Choroid plexus epithelial cell (primary cell): Measurements from ENCODE around the gene PROM2.

Source experiments
- DNase-seq: peaks from one replicate; pipeline ENCODE4 v3.0.0-alpha.2; 2010; ENCODE audit warnings: low read depth
- H3K4me3 ChIP-seq: 2 replicates; pipeline ENCODE4 v1.5.1; 2011; ENCODE audit warnings: low read depth, mild to moderate bottlenecking, control low read depth, low read length, moderate library complexity
- CTCF ChIP-seq: conservative IDR thresholded peaks from 2 replicates; pipeline ENCODE4 v1.5.1; 2011; ENCODE audit warnings: low read depth, mild to moderate bottlenecking, control low read depth, inconsistent platforms, low read length, moderate library complexity

The PROM2 gene

GRCh38 chr2:95317123-95317500 is 42.9 kb downstream of the PROM2 start:
- no peak overlapping the region for H3K4me3 ChIP-seq
- no peak for DNase-seq
- TF ChIP-seq CTCF: no peak

GRCh38 chr2:95317665-95318425 is 43.6 kb downstream of the PROM2 start:
- H3K4me3 ChIP-seq: no peak overlapping the region
- TF ChIP-seq CTCF: no peak
- no peak for DNase-seq

GRCh38 chr2:95318431-95319220 is 44.4 kb downstream of the PROM2 start:
- H3K4me3 ChIP-seq: no peak overlapping the region
- no peak for TF ChIP-seq CTCF
- DNase-seq: no peak

- H3K4me3 ChIP-seq: no peak overlapping the region
- DNase-seq: no peak
- TF ChIP-seq CTCF: no peak
Measured at GRCh38 chr2:95319481-95320343, 45.5 kb downstream of the PROM2 start.

- DNase-seq: no peak
- H3K4me3 ChIP-seq: no peak overlapping the region
- TF ChIP-seq CTCF: no peak
Measured at GRCh38 chr2:95320344-95320712, 46.1 kb downstream of the PROM2 start.

GRCh38 chr2:95320986-95321767 is 46.9 kb downstream of the PROM2 start:
- TF ChIP-seq CTCF: no peak
- H3K4me3 ChIP-seq: no peak overlapping the region
- no peak for DNase-seq
